GM21825 (cell line): ENCODE measurements around the gene MYO5C.
A peak's percentile ranks its signal among the peaks of the same experiment; 100 is the strongest.

Source experiments
- ATAC-seq: cut with Tn5 transposase; IDR thresholded peaks from one replicate; pipeline ENCODE4 v1.9.1; 2021; ENCODE audit warnings: mild to moderate bottlenecking, moderate library complexity; ENCODE audit not compliant: unreplicated experiment

Gene MYO5C

GRCh38 chr15:52220251-52220650, 75.4 kb downstream of the MYO5C start:
- ATAC-seq: no peak

GRCh38 chr15:52218816-52219215, 76.8 kb downstream of the MYO5C start:
- ATAC-seq: no peak

GRCh38 chr15:52218371-52218770, 77.2 kb downstream of the MYO5C start:
- no peak for ATAC-seq

GRCh38 chr15:52217186-52217585, 78.4 kb downstream of the MYO5C start:
- no peak for ATAC-seq

- ATAC-seq: no peak
Observed at GRCh38 chr15:52214553-52214952, 81.1 kb downstream of the MYO5C start.

- no peak for ATAC-seq
Observed at GRCh38 chr15:52213206-52213605, 82.4 kb downstream of the MYO5C start.

GRCh38 chr15:52208306-52208946, 87.2 kb downstream of the MYO5C start:
- ATAC-seq: peak; percentile 74

- no peak for ATAC-seq
Observed at GRCh38 chr15:52207191-52207590, 88.4 kb downstream of the MYO5C start.

GRCh38 chr15:52206446-52206845, 89.2 kb downstream of the MYO5C start:
- no peak for ATAC-seq

GRCh38 chr15:52204657-52205056, 90.9 kb downstream of the MYO5C start:
- ATAC-seq: no peak

GRCh38 chr15:52200831-52201365, 94.7 kb downstream of the MYO5C start:
- no peak for ATAC-seq

- no peak for ATAC-seq
Observed at GRCh38 chr15:52199271-52199670, 96.3 kb downstream of the MYO5C start.

GRCh38 chr15:52196891-52197290, 98.7 kb downstream of the MYO5C start:
- no peak for ATAC-seq

- ATAC-seq: no peak
Observed at GRCh38 chr15:52193791-52194190, 101.8 kb downstream of the MYO5C start.

GRCh38 chr15:52193321-52193720, 102.3 kb downstream of the MYO5C start:
- ATAC-seq: no peak

GRCh38 chr15:52191207-52191606, 104.4 kb downstream of the MYO5C start, which contains the start of gene GNB5:
TSS of gene GNB5 (minus strand) at chr15:52191392. CDS start at chr15:52184676, 6,716 bp downstream.
- no peak for ATAC-seq

GRCh38 chr15:52186651-52187486, 108.7 kb downstream of the MYO5C start:
- no peak for ATAC-seq

GRCh38 chr15:52185151-52185561, 110.4 kb downstream of the MYO5C start:
- no peak for ATAC-seq

GRCh38 chr15:52184721-52185120, 110.9 kb downstream of the MYO5C start:
- no peak for ATAC-seq

- ATAC-seq: no peak
Observed at GRCh38 chr15:52183562-52184173, 111.9 kb downstream of the MYO5C start.

- ATAC-seq: no peak
Observed at GRCh38 chr15:52181938-52182780, 113.4 kb downstream of the MYO5C start.
